Astrocyte (in vitro differentiated cells and primary cell): ENCODE results near the gene MRGPRF. TPM values are rescaled to one million over a fixed set of nuclear protein-coding genes. Genes with fewer than 3 reads are reported as not detected.

ENCODE experiments used
- DNase-seq: peaks from one replicate; pipeline ENCODE4 v3.0.0-alpha.2; 2010; ENCODE audit warnings: low read depth
- FAIRE-seq: peaks from 2 replicates; lab custom pipeline; 2011; peaks lifted over from hg19 to GRCh38; lab: Jason Lieb, UNC
- H2AFZ ChIP-seq: 2 replicates; pipeline ENCODE4 v1.6.0; 2012; ENCODE audit warnings: low read depth, low read length, inconsistent platforms
- H3K27ac ChIP-seq: 2 replicates; pipeline ENCODE4 v1.5.1; 2011; ENCODE audit warnings: low read depth, low read length, inconsistent platforms
- H3K27me3 ChIP-seq: 2 replicates; pipeline ENCODE4 v1.6.0; 2011; ENCODE audit warnings: low read length, inconsistent platforms; ENCODE audit not compliant: insufficient read depth
- H3K36me3 ChIP-seq: 2 replicates; pipeline ENCODE4 v1.5.1; 2011; ENCODE audit warnings: low read length, inconsistent platforms; ENCODE audit not compliant: insufficient read depth
- H3K4me1 ChIP-seq: 2 replicates; pipeline ENCODE4 v1.5.1; 2011; ENCODE audit warnings: low read length, inconsistent platforms; ENCODE audit not compliant: insufficient read depth
- H3K4me2 ChIP-seq: 2 replicates; pipeline ENCODE4 v1.6.0; 2012; ENCODE audit warnings: low read length, inconsistent platforms
- H3K4me3 ChIP-seq: 2 replicates; pipeline ENCODE4 v1.5.1; 2011; ENCODE audit warnings: low read depth, mild to moderate bottlenecking, low read length, inconsistent platforms; ENCODE audit not compliant: insufficient read depth
- H3K79me2 ChIP-seq: 2 replicates; pipeline ENCODE4 v1.6.0; 2012; ENCODE audit warnings: mild to moderate bottlenecking, low read length, inconsistent platforms; ENCODE audit not compliant: insufficient read depth
- H3K9ac ChIP-seq: 2 replicates; pipeline ENCODE4 v1.6.0; 2012; ENCODE audit warnings: mild to moderate bottlenecking, low read length, inconsistent platforms
- H3K9me3 ChIP-seq: 2 replicates; pipeline ENCODE4 v1.5.1; 2012; ENCODE audit warnings: low read depth, mild to moderate bottlenecking, low read length, inconsistent platforms; ENCODE audit not compliant: insufficient read depth
- H4K20me1 ChIP-seq: 2 replicates; pipeline ENCODE4 v1.6.0; 2012; ENCODE audit warnings: low read length, inconsistent platforms; ENCODE audit not compliant: insufficient read depth
- H3K27ac Mint-ChIP-seq: one replicate; pipeline ENCODE4 v1.8.0; 2021; ENCODE audit warnings: mild to moderate bottlenecking, mixed read lengths; ENCODE audit not compliant: unreplicated experiment
- H3K27me3 Mint-ChIP-seq: one replicate; pipeline ENCODE4 v1.8.0; 2021; ENCODE audit warnings: low read depth, mixed read lengths; ENCODE audit not compliant: unreplicated experiment
- H3K36me3 Mint-ChIP-seq: one replicate; pipeline ENCODE4 v1.8.0; 2021; ENCODE audit warnings: low read depth, mixed read lengths; ENCODE audit not compliant: unreplicated experiment
- H3K4me1 Mint-ChIP-seq: one replicate; pipeline ENCODE4 v1.8.0; 2021; ENCODE audit warnings: low read depth, mixed read lengths; ENCODE audit not compliant: unreplicated experiment
- H3K4me3 Mint-ChIP-seq: one replicate; pipeline ENCODE4 v1.8.0; 2021; ENCODE audit warnings: mild to moderate bottlenecking, moderate library complexity, mixed read lengths; ENCODE audit not compliant: unreplicated experiment
- H3K9me3 Mint-ChIP-seq: one replicate; pipeline ENCODE4 v1.8.0; 2021; ENCODE audit warnings: mild to moderate bottlenecking, mixed read lengths; ENCODE audit not compliant: unreplicated experiment
- CTCF ChIP-seq: IDR thresholded peaks from 2 replicates; pipeline ENCODE4 v1.5.1; 2011; ENCODE audit warnings: low read depth, mild to moderate bottlenecking, inconsistent platforms, low read length, moderate library complexity; ENCODE audit not compliant: insufficient read depth
- EZH2 ChIP-seq: IDR thresholded peaks from 2 replicates; pipeline ENCODE4 v1.6.1; 2012; ENCODE audit warnings: mild to moderate bottlenecking, low read length, inconsistent platforms; ENCODE audit not compliant: insufficient read depth
- total RNA-seq: library from RNA; stranded (reverse); gene quantifications from 2 replicates; pipeline ENCODE4 v1.2.1, GENCODE V29; 2021

Gene MRGPRF
- total RNA-seq, 1 donor from 2014 or later = 4.1 TPM

GRCh38 chr11:68963779-68964178 lies 49.3 kb downstream of the MRGPRF start:
- H3K36me3 ChIP-seq = no peaks in the 10 kb centered on the region
- no peak overlapping the region for H3K4me2 ChIP-seq
- Mint-ChIP-seq H3K9me3 (peaks cover 35% of the 10 kb centered on the region), H3K4me3 (no peak overlapping the region), H3K27me3 (peaks cover 38% of the 10 kb centered on the region), H3K27ac (no peak overlapping the region), H3K36me3 (peaks cover 6% of the 10 kb centered on the region), H3K4me1 (no peaks in the 10 kb centered on the region)
- no peak for DNase-seq
- no peak overlapping the region for H3K4me3 ChIP-seq
- no peak overlapping the region for H2AFZ ChIP-seq
- H3K27ac ChIP-seq = no peak overlapping the region
- no peaks in the 10 kb centered on the region for H3K79me2 ChIP-seq
- H3K4me1 ChIP-seq = no peaks in the 10 kb centered on the region
- no peak for TF ChIP-seq EZH2
- no peak for TF ChIP-seq CTCF
- peak; percentile 89 for FAIRE-seq
- H3K9me3 ChIP-seq = peaks cover 3% of the 10 kb centered on the region
- H4K20me1 ChIP-seq = no peaks in the 10 kb centered on the region
- peaks cover 5% of the 10 kb centered on the region for H3K27me3 ChIP-seq
- no peak overlapping the region for H3K9ac ChIP-seq

GRCh38 chr11:68962527-68963250 lies 50.4 kb downstream of the MRGPRF start:
- no peak overlapping the region for H3K4me3 Mint-ChIP-seq
- Histone ChIP-seq H3K79me2 (no peaks in the 10 kb centered on the region), H3K27ac (no peak overlapping the region), H3K4me2 (no peak overlapping the region), H3K9me3 (peaks cover 3% of the 10 kb centered on the region), H3K4me3 (no peak overlapping the region), H3K36me3 (no peaks in the 10 kb centered on the region), H4K20me1 (no peaks in the 10 kb centered on the region), H3K4me1 (no peaks in the 10 kb centered on the region), H3K27me3 (peaks cover 5% of the 10 kb centered on the region), H3K9ac (no peak overlapping the region), H2AFZ (no peak overlapping the region)
- H3K4me1 Mint-ChIP-seq = no peaks in the 10 kb centered on the region
- peaks cover 35% of the 10 kb centered on the region for H3K9me3 Mint-ChIP-seq
- TF ChIP-seq CTCF (no peak), EZH2 (no peak)
- H3K27ac Mint-ChIP-seq = no peak overlapping the region
- H3K27me3 Mint-ChIP-seq = peaks cover 28% of the 10 kb centered on the region
- no peak for FAIRE-seq
- DNase-seq = no peak
- H3K36me3 Mint-ChIP-seq = peaks cover 5% of the 10 kb centered on the region

GRCh38 chr11:68961245-68961644 lies 51.8 kb downstream of the MRGPRF start:
- Mint-ChIP-seq H3K27ac (peak overlapping the region; percentile 58), H3K36me3 (peaks cover 3% of the 10 kb centered on the region), H3K4me1 (no peaks in the 10 kb centered on the region), H3K4me3 (no peak overlapping the region), H3K9me3 (peaks cover 28% of the 10 kb centered on the region), H3K27me3 (peaks cover 27% of the 10 kb centered on the region)
- no peak overlapping the region for H2AFZ ChIP-seq
- H4K20me1 ChIP-seq = no peaks in the 10 kb centered on the region
- TF ChIP-seq EZH2 (no peak), CTCF (no peak)
- FAIRE-seq = no peak
- no peaks in the 10 kb centered on the region for H3K4me1 ChIP-seq
- no peak overlapping the region for H3K9ac ChIP-seq
- H3K4me2 ChIP-seq = no peak overlapping the region
- H3K27me3 ChIP-seq = no peaks in the 10 kb centered on the region
- H3K4me3 ChIP-seq = no peak overlapping the region
- no peaks in the 10 kb centered on the region for H3K36me3 ChIP-seq
- DNase-seq = no peak
- H3K27ac ChIP-seq = no peak overlapping the region
- peaks cover 3% of the 10 kb centered on the region for H3K9me3 ChIP-seq
- no peaks in the 10 kb centered on the region for H3K79me2 ChIP-seq
